H9 (cell line): Measurements from ENCODE around the gene ANKRD35. TPM values are rescaled to one million over a fixed set of nuclear protein-coding genes. Genes with fewer than 3 reads are reported as not detected.
A peak's percentile ranks its signal among the peaks of the same experiment; 100 is the strongest.
"Not testable (repeated sequence)": the region's sequence is repeated elsewhere in the genome, so short reads cannot be mapped to it uniquely, and the experiment has no call there.

Experiments
- DNase-seq: peaks from one replicate; pipeline ENCODE4 v3.0.0-alpha.2; 2017
- H2AFZ ChIP-seq: one replicate; pipeline ENCODE4 v1.6.1; 2013; ENCODE audit warnings: mild to moderate bottlenecking, low read length, control low read depth, moderate library complexity
- H2AK5ac ChIP-seq: 2 replicates; pipeline ENCODE4 v1.6.1; 2013; ENCODE audit warnings: low read length, control low read depth, mixed read lengths; ENCODE audit not compliant: insufficient read length
- H2BK120ac ChIP-seq: one replicate; pipeline ENCODE4 v1.6.1; 2013; ENCODE audit warnings: low read depth, mild to moderate bottlenecking, low read length, control low read depth, inconsistent platforms; ENCODE audit not compliant: poor library complexity, severe bottlenecking
- H2BK12ac ChIP-seq: 2 replicates; pipeline ENCODE4 v1.6.1; 2013; ENCODE audit warnings: low read length, control low read depth, mixed read lengths, low read depth; ENCODE audit not compliant: insufficient read length
- H2BK15ac ChIP-seq: 2 replicates; pipeline ENCODE4 v1.6.1; 2013; ENCODE audit warnings: low read depth, low read length, control low read depth
- H2BK20ac ChIP-seq: one replicate; pipeline ENCODE4 v1.6.1; 2013; ENCODE audit warnings: low read depth, mild to moderate bottlenecking, low read length, control low read depth, inconsistent platforms; ENCODE audit not compliant: poor library complexity, severe bottlenecking
- H2BK5ac ChIP-seq: 2 replicates; pipeline ENCODE4 v1.6.1; 2013; ENCODE audit warnings: low read length, control low read depth, mixed read lengths; ENCODE audit not compliant: insufficient read length
- H3K14ac ChIP-seq: 2 replicates; pipeline ENCODE4 v1.6.1; 2013; ENCODE audit warnings: low read length, control low read depth; ENCODE audit not compliant: insufficient read depth
- H3K18ac ChIP-seq: 2 replicates; pipeline ENCODE4 v1.6.1; 2013; ENCODE audit warnings: low read depth, mild to moderate bottlenecking, mixed read lengths, low read length, control low read depth; ENCODE audit not compliant: insufficient read length
- H3K23ac ChIP-seq: 2 replicates; pipeline ENCODE4 v1.6.1; 2013; ENCODE audit warnings: low read length, control low read depth, mixed read lengths, low read depth; ENCODE audit not compliant: insufficient read length
- H3K23me2 ChIP-seq: 2 replicates; pipeline ENCODE4 v1.6.1; 2013; ENCODE audit warnings: low read depth, mild to moderate bottlenecking, mixed read lengths, low read length, control low read depth; ENCODE audit not compliant: insufficient read length, poor library complexity, severe bottlenecking
- H3K27ac ChIP-seq: 2 replicates; pipeline ENCODE4 v1.5.1; 2013; ENCODE audit warnings: low read length, control low read depth, mixed read lengths, low read depth; ENCODE audit not compliant: insufficient read length
- H3K27me3 ChIP-seq: 2 replicates; pipeline ENCODE4 v1.6.1; 2013; ENCODE audit warnings: low read length, control low read depth, inconsistent platforms; ENCODE audit not compliant: insufficient read depth
- H3K4ac ChIP-seq: 2 replicates; pipeline ENCODE4 v1.6.1; 2013; ENCODE audit warnings: low read depth, mild to moderate bottlenecking, control low read depth, inconsistent platforms, low read length, moderate library complexity
- H3K4me1 ChIP-seq: 2 replicates; pipeline ENCODE4 v1.6.1; 2013; ENCODE audit warnings: low read length, control low read depth, inconsistent platforms; ENCODE audit not compliant: insufficient read depth
- H3K4me2 ChIP-seq: 2 replicates; pipeline ENCODE4 v1.6.1; 2013; ENCODE audit warnings: low read length, control low read depth, mixed read lengths; ENCODE audit not compliant: insufficient read length, insufficient read depth
- H3K56ac ChIP-seq: 2 replicates; pipeline ENCODE4 v1.6.1; 2013; ENCODE audit warnings: low read depth, mild to moderate bottlenecking, mixed read lengths, low read length, control low read depth; ENCODE audit not compliant: insufficient read length
- H3K79me1 ChIP-seq: 2 replicates; pipeline ENCODE4 v1.6.1; 2013; ENCODE audit warnings: low read depth, mild to moderate bottlenecking, moderate library complexity, low read length, control low read depth, inconsistent platforms; ENCODE audit not compliant: insufficient read depth, poor library complexity, severe bottlenecking
- H3K79me2 ChIP-seq: 2 replicates; pipeline ENCODE4 v1.6.1; 2013; ENCODE audit warnings: low read length, control low read depth, inconsistent platforms; ENCODE audit not compliant: insufficient read depth
- H3K9ac ChIP-seq: 2 replicates; pipeline ENCODE4 v1.6.1; 2013; ENCODE audit warnings: low read length, control low read depth, mixed read lengths; ENCODE audit not compliant: insufficient read length; ENCODE audit errors: extremely low read depth
- H3K9me3 ChIP-seq: one replicate; pipeline ENCODE4 v1.6.1; 2013; ENCODE audit warnings: low read depth, low read length, inconsistent platforms; ENCODE audit not compliant: control insufficient read depth
- H3T11ph ChIP-seq: one replicate; pipeline ENCODE4 v1.6.1; 2013; ENCODE audit warnings: mild to moderate bottlenecking, low read length, control low read depth, inconsistent platforms
- H4K20me1 ChIP-seq: one replicate; pipeline ENCODE4 v1.6.1; 2013; ENCODE audit not compliant: control insufficient read depth, insufficient read length, insufficient read depth
- H4K5ac ChIP-seq: 2 replicates; pipeline ENCODE4 v1.6.1; 2013; ENCODE audit warnings: low read depth, mild to moderate bottlenecking, mixed read lengths, low read length, control low read depth; ENCODE audit not compliant: insufficient read length
- H4K8ac ChIP-seq: replicated peaks from 2 replicates; pipeline ENCODE4 v1.6.1; 2013; ENCODE audit warnings: low read length, control low read depth, mixed read lengths, low read depth; ENCODE audit not compliant: insufficient read length
- H4K91ac ChIP-seq: 2 replicates; pipeline ENCODE4 v1.6.1; 2013; ENCODE audit warnings: low read depth, mild to moderate bottlenecking, moderate library complexity, mixed read lengths, low read length, control low read depth; ENCODE audit not compliant: insufficient read length
- H3K27ac Mint-ChIP-seq, 3 experiments: 2 replicates in 2 of 3; 3 replicates in 1 of 3; pipeline ENCODE4 v1.8.0; 2020 to 2021; ENCODE audit warnings: mixed read lengths in 3 of 3, mild to moderate bottlenecking in 1 of 3, moderate library complexity in 1 of 3
- H3K27me3 Mint-ChIP-seq: 2 replicates; pipeline ENCODE4 v1.8.0; 2021; ENCODE audit warnings: low read depth, mild to moderate bottlenecking, moderate library complexity, mixed read lengths
- H3K36me3 Mint-ChIP-seq, 3 experiments: 2 replicates in 2 of 3; 3 replicates in 1 of 3; pipeline ENCODE4 v1.8.0; 2020 to 2021; ENCODE audit warnings: low read depth in 3 of 3, mixed read lengths in 3 of 3; ENCODE audit not compliant: insufficient read depth in 1 of 3
- H3K4me1 Mint-ChIP-seq, 2 experiments: 2 replicates each; pipeline ENCODE4 v1.8.0; 2020; ENCODE audit warnings: mixed read lengths in 2 of 2
- H3K4me3 Mint-ChIP-seq, 2 experiments: 2 replicates in 1 of 2; 3 replicates in 1 of 2; pipeline ENCODE4 v1.8.0; 2020 to 2021; ENCODE audit warnings: mild to moderate bottlenecking in 2 of 2, mixed read lengths in 2 of 2, moderate library complexity in 1 of 2
- H3K9me3 Mint-ChIP-seq, 2 experiments: 2 replicates in 1 of 2; 3 replicates in 1 of 2; pipeline ENCODE4 v1.8.0; 2020; ENCODE audit warnings: mild to moderate bottlenecking in 2 of 2, mixed read lengths in 2 of 2, moderate library complexity in 1 of 2
- WGBS: extraction: QIAGEN DNeasy Blood & Tissue Kit; methylation state at CpG from one replicate; pipeline ENCODE4 v1.1.7; 2013; ENCODE audit warnings: missing lambda C conversion rate, low lambda C conversion rate, mixed read lengths; ENCODE audit not compliant: insufficient read length; ENCODE audit errors: extremely low coverage; 5-methylcytosine and 5-hydroxymethylcytosine counted together
- total RNA-seq: library from RNA; stranded (reverse); gene quantifications from 2 replicates; pipeline ENCODE4 v1.2.1, GENCODE V29; 2021
- TF ChIP-seq, protein P1 (sequence below): fragments of 200-600 bp; sonication (generic); conservative IDR thresholded peaks from 3 replicates; pipeline ENCODE4 v1.8.0; 2021; ENCODE audit warnings: antibody characterized with exemption, mild to moderate bottlenecking

Gene ANKRD35
- total RNA-seq, 1 experiment from 2014 or later, result 0.28 TPM

DNA sequence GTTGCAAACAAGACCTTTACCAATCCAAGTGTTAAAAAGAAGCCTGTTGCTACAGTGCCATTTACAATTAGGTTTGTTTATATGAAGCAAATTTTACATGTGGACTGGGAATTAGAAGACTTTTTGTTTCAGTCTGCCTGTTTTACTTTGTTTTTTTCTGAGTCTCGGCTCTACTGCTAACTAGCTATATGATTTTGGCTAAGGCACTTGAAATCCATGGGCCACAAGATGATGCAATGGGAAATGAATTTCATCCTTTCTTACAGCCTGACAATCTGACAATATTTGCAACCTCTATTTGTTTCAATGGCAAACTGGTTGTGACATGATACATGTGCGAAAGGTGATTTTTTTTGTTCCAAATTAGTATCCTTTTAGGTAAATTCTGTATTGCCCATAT, 36.6 kb upstream of the ANKRD35 start:
- no peak overlapping the region for H3K18ac ChIP-seq
- no peak overlapping the region for H3K56ac ChIP-seq
- H3T11ph ChIP-seq, result no peak overlapping the region
- H3K4ac ChIP-seq, result no peak overlapping the region
- no peak overlapping the region for H4K5ac ChIP-seq
- H3K23ac ChIP-seq, result no peak overlapping the region
- Mint-ChIP-seq H3K4me3 (no peak overlapping the region), H3K27ac (no peak overlapping the region), H3K9me3 (no peaks in the 10 kb centered on the region), H3K36me3 (peaks cover 2 to 15% (median 9%) of the 10 kb centered on the region in 3 experiments; a peak in 6 of 7 replicates), H3K4me1 (peaks cover 16 to 17% of the 10 kb centered on the region in 2 experiments), H3K27me3 (no peaks in the 10 kb centered on the region)
- no peak overlapping the region for H2AK5ac ChIP-seq
- TF ChIP-seq, protein P1, sequence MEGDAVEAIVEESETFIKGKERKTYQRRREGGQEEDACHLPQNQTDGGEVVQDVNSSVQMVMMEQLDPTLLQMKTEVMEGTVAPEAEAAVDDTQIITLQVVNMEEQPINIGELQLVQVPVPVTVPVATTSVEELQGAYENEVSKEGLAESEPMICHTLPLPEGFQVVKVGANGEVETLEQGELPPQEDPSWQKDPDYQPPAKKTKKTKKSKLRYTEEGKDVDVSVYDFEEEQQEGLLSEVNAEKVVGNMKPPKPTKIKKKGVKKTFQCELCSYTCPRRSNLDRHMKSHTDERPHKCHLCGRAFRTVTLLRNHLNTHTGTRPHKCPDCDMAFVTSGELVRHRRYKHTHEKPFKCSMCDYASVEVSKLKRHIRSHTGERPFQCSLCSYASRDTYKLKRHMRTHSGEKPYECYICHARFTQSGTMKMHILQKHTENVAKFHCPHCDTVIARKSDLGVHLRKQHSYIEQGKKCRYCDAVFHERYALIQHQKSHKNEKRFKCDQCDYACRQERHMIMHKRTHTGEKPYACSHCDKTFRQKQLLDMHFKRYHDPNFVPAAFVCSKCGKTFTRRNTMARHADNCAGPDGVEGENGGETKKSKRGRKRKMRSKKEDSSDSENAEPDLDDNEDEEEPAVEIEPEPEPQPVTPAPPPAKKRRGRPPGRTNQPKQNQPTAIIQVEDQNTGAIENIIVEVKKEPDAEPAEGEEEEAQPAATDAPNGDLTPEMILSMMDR, result no peak
- no peak overlapping the region for H3K27ac ChIP-seq
- H3K79me1 ChIP-seq, result no peaks in the 10 kb centered on the region
- H2BK15ac ChIP-seq, result no peak overlapping the region
- H3K4me1 ChIP-seq, result peaks cover 3% of the 10 kb centered on the region; the same call in 1 of the 2 replicates
- H3K4me2 ChIP-seq, result no peak overlapping the region
- no peak for DNase-seq
- H3K9ac ChIP-seq, result no peak overlapping the region
- WGBS, result no CpG with 5 or more reads among the region's 2 CpGs
- peaks cover 4% of the 10 kb centered on the region; the same call in 1 of the 2 replicates for H3K79me2 ChIP-seq
- H3K9me3 ChIP-seq, result no peaks in the 10 kb centered on the region
- no peak overlapping the region for H4K8ac ChIP-seq
- H3K27me3 ChIP-seq, result no peaks in the 10 kb centered on the region
- H2BK5ac ChIP-seq, result no peak overlapping the region
- H4K91ac ChIP-seq, result no peak overlapping the region
- H2BK20ac ChIP-seq, result no peak overlapping the region
- no peaks in the 10 kb centered on the region for H4K20me1 ChIP-seq
- H2BK120ac ChIP-seq, result no peak overlapping the region
- H2AFZ ChIP-seq, result no peak overlapping the region
- no peak overlapping the region for H2BK12ac ChIP-seq
- no peak overlapping the region for H3K14ac ChIP-seq
- peaks cover 10% of the 10 kb centered on the region for H3K23me2 ChIP-seq

DNA sequence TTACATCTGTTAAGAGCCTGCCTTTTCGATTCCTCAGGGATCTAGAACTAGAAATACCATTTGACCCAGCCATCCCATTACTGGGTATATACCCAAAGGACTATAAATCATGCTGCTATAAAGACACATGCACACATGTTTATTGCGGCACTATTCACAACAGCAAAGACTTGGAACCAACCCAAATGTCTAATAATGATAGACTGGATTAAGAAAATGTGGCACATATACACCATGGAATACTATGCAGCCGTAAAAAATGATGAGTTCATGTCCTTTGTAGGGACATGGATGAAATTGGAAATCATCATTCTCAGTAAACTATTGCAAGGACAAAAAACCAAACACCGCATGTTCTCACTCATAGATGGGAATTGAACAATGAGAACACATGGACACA, 34.6 kb upstream of the ANKRD35 start:
- not testable (repeated sequence) for H4K8ac ChIP-seq, H3K4ac ChIP-seq, H3K9me3 Mint-ChIP-seq, H3K27ac ChIP-seq, H3K23me2 ChIP-seq, H3K56ac ChIP-seq, H3K27me3 Mint-ChIP-seq, H3K27me3 ChIP-seq, H2BK15ac ChIP-seq, H2BK5ac ChIP-seq, H3K4me1 ChIP-seq, H4K20me1 ChIP-seq, H3K27ac Mint-ChIP-seq, H3K79me1 ChIP-seq, H3K4me2 ChIP-seq, H3T11ph ChIP-seq, H3K23ac ChIP-seq, H2BK120ac ChIP-seq, H2AFZ ChIP-seq, H4K91ac ChIP-seq, H4K5ac ChIP-seq, H2BK12ac ChIP-seq, H3K18ac ChIP-seq, H3K9ac ChIP-seq, H3K9me3 ChIP-seq, H3K14ac ChIP-seq, H2BK20ac ChIP-seq, H3K79me2 ChIP-seq, DNase-seq, H2AK5ac ChIP-seq
- Mint-ChIP-seq H3K4me1 (peaks cover 16 to 17% of the 10 kb centered on the region in 2 experiments), H3K4me3 (peak overlapping the region; percentile 88 to 94; a peak in 3 of 5 replicates), H3K36me3 (peaks cover 2 to 14% (median 13%) of the 10 kb centered on the region in 3 experiments)
- no CpG with 5 or more reads among the region's 4 CpGs for WGBS
